Astrocyte (in vitro differentiated cells and primary cell): ENCODE results near the gene ASPRV1. TPM values are rescaled to one million over a fixed set of nuclear protein-coding genes. Genes with fewer than 3 reads are reported as not detected.

Source experiments
- DNase-seq: peaks from one replicate; pipeline ENCODE4 v3.0.0-alpha.2; 2010; ENCODE audit warnings: low read depth
- FAIRE-seq: peaks from 2 replicates; lab custom pipeline; 2011; peaks lifted over from hg19 to GRCh38; lab: Jason Lieb, UNC
- H2AFZ ChIP-seq: 2 replicates; pipeline ENCODE4 v1.6.0; 2012; ENCODE audit warnings: low read depth, low read length, inconsistent platforms
- H3K27ac ChIP-seq: 2 replicates; pipeline ENCODE4 v1.5.1; 2011; ENCODE audit warnings: low read depth, low read length, inconsistent platforms
- H3K27me3 ChIP-seq: 2 replicates; pipeline ENCODE4 v1.6.0; 2011; ENCODE audit warnings: low read length, inconsistent platforms; ENCODE audit not compliant: insufficient read depth
- H3K36me3 ChIP-seq: 2 replicates; pipeline ENCODE4 v1.5.1; 2011; ENCODE audit warnings: low read length, inconsistent platforms; ENCODE audit not compliant: insufficient read depth
- H3K4me1 ChIP-seq: 2 replicates; pipeline ENCODE4 v1.5.1; 2011; ENCODE audit warnings: low read length, inconsistent platforms; ENCODE audit not compliant: insufficient read depth
- H3K4me2 ChIP-seq: 2 replicates; pipeline ENCODE4 v1.6.0; 2012; ENCODE audit warnings: low read length, inconsistent platforms
- H3K4me3 ChIP-seq: 2 replicates; pipeline ENCODE4 v1.5.1; 2011; ENCODE audit warnings: low read depth, mild to moderate bottlenecking, low read length, inconsistent platforms; ENCODE audit not compliant: insufficient read depth
- H3K79me2 ChIP-seq: 2 replicates; pipeline ENCODE4 v1.6.0; 2012; ENCODE audit warnings: mild to moderate bottlenecking, low read length, inconsistent platforms; ENCODE audit not compliant: insufficient read depth
- H3K9ac ChIP-seq: 2 replicates; pipeline ENCODE4 v1.6.0; 2012; ENCODE audit warnings: mild to moderate bottlenecking, low read length, inconsistent platforms
- H3K9me3 ChIP-seq: 2 replicates; pipeline ENCODE4 v1.5.1; 2012; ENCODE audit warnings: low read depth, mild to moderate bottlenecking, low read length, inconsistent platforms; ENCODE audit not compliant: insufficient read depth
- H4K20me1 ChIP-seq: 2 replicates; pipeline ENCODE4 v1.6.0; 2012; ENCODE audit warnings: low read length, inconsistent platforms; ENCODE audit not compliant: insufficient read depth
- H3K27ac Mint-ChIP-seq: one replicate; pipeline ENCODE4 v1.8.0; 2021; ENCODE audit warnings: mild to moderate bottlenecking, mixed read lengths; ENCODE audit not compliant: unreplicated experiment
- H3K27me3 Mint-ChIP-seq: one replicate; pipeline ENCODE4 v1.8.0; 2021; ENCODE audit warnings: low read depth, mixed read lengths; ENCODE audit not compliant: unreplicated experiment
- H3K36me3 Mint-ChIP-seq: one replicate; pipeline ENCODE4 v1.8.0; 2021; ENCODE audit warnings: low read depth, mixed read lengths; ENCODE audit not compliant: unreplicated experiment
- H3K4me1 Mint-ChIP-seq: one replicate; pipeline ENCODE4 v1.8.0; 2021; ENCODE audit warnings: low read depth, mixed read lengths; ENCODE audit not compliant: unreplicated experiment
- H3K4me3 Mint-ChIP-seq: one replicate; pipeline ENCODE4 v1.8.0; 2021; ENCODE audit warnings: mild to moderate bottlenecking, moderate library complexity, mixed read lengths; ENCODE audit not compliant: unreplicated experiment
- H3K9me3 Mint-ChIP-seq: one replicate; pipeline ENCODE4 v1.8.0; 2021; ENCODE audit warnings: mild to moderate bottlenecking, mixed read lengths; ENCODE audit not compliant: unreplicated experiment
- EZH2 ChIP-seq: IDR thresholded peaks from 2 replicates; pipeline ENCODE4 v1.6.1; 2012; ENCODE audit warnings: mild to moderate bottlenecking, low read length, inconsistent platforms; ENCODE audit not compliant: insufficient read depth
- total RNA-seq: library from RNA; stranded (reverse); gene quantifications from 2 replicates; pipeline ENCODE4 v1.2.1, GENCODE V29; 2021
- TF ChIP-seq, protein P1 (sequence below): IDR thresholded peaks from 2 replicates; pipeline ENCODE4 v1.5.1; 2011; ENCODE audit warnings: low read depth, mild to moderate bottlenecking, inconsistent platforms, low read length, moderate library complexity; ENCODE audit not compliant: insufficient read depth

ASPRV1 gene
- total RNA-seq, 1 donor from 2014 or later, result 0.23 TPM

- Histone ChIP-seq H3K36me3 (no peaks in the 10 kb centered on the region), H3K27me3 (no peaks in the 10 kb centered on the region), H3K27ac (no peak overlapping the region), H3K4me2 (no peak overlapping the region), H4K20me1 (no peaks in the 10 kb centered on the region), H3K9me3 (no peaks in the 10 kb centered on the region), H3K4me1 (peaks cover 4% of the 10 kb centered on the region), H3K79me2 (no peaks in the 10 kb centered on the region), H2AFZ (no peak overlapping the region), H3K4me3 (no peak overlapping the region), H3K9ac (no peak overlapping the region)
- TF ChIP-seq, protein P1, sequence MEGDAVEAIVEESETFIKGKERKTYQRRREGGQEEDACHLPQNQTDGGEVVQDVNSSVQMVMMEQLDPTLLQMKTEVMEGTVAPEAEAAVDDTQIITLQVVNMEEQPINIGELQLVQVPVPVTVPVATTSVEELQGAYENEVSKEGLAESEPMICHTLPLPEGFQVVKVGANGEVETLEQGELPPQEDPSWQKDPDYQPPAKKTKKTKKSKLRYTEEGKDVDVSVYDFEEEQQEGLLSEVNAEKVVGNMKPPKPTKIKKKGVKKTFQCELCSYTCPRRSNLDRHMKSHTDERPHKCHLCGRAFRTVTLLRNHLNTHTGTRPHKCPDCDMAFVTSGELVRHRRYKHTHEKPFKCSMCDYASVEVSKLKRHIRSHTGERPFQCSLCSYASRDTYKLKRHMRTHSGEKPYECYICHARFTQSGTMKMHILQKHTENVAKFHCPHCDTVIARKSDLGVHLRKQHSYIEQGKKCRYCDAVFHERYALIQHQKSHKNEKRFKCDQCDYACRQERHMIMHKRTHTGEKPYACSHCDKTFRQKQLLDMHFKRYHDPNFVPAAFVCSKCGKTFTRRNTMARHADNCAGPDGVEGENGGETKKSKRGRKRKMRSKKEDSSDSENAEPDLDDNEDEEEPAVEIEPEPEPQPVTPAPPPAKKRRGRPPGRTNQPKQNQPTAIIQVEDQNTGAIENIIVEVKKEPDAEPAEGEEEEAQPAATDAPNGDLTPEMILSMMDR, result no peak
- TF ChIP-seq EZH2, result no peak
- no peak for FAIRE-seq
- peaks cover 7% of the 10 kb centered on the region for H3K36me3 Mint-ChIP-seq
- H3K27me3 Mint-ChIP-seq, result peaks cover 3% of the 10 kb centered on the region
- no peak overlapping the region for H3K4me3 Mint-ChIP-seq
- H3K4me1 Mint-ChIP-seq, result peaks cover 7% of the 10 kb centered on the region
- no peaks in the 10 kb centered on the region for H3K9me3 Mint-ChIP-seq
- H3K27ac Mint-ChIP-seq, result no peak overlapping the region
- no peak for DNase-seq
Measured at GRCh38 chr2:69992310-69993047, 31.0 kb upstream of the ASPRV1 start.

DNA sequence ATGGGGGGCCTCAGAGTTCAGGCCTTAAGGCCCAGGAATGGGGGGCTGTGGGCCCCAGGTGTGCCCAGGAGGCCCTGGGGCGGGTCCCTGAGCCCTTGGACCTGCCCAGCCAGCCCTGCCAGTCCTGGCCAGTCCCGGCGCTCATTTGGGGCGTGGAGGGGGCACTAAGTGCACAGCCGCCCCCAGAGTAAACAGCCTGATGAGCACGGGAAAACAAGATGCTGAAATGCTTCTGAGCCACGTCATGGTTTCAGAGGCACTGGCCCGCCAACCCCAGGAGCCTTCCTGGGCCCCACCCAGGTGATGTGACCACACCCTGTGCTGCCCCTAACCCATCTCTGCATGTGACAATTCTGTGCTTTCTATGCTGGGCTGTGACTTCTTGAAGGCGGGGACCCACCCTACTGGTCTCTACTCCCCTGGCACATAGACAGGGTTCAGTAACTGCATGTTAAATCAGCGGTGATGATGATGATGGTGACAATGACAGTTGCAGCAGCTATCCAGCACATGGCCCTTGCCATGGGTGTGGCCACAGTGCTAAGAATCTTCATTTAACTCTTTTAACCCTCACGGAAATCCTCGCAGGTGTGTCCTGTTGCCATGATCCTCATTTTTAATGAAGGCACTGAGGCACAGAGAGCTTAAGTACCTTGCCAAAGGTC, 28.1 kb upstream of the ASPRV1 start:
- FAIRE-seq, result no peak
- H3K27ac Mint-ChIP-seq, result no peak overlapping the region
- no peak for DNase-seq
- Histone ChIP-seq H4K20me1 (no peaks in the 10 kb centered on the region), H3K9ac (no peak overlapping the region), H3K4me1 (no peaks in the 10 kb centered on the region), H3K9me3 (no peaks in the 10 kb centered on the region), H2AFZ (no peak overlapping the region), H3K79me2 (no peaks in the 10 kb centered on the region), H3K4me2 (no peak overlapping the region), H3K4me3 (no peak overlapping the region), H3K36me3 (no peaks in the 10 kb centered on the region), H3K27me3 (no peaks in the 10 kb centered on the region), H3K27ac (no peak overlapping the region)
- TF ChIP-seq, protein P1, result no peak
- TF ChIP-seq EZH2, result no peak
- no peak overlapping the region for H3K4me3 Mint-ChIP-seq
- peaks cover 5% of the 10 kb centered on the region for H3K9me3 Mint-ChIP-seq
- peaks cover 4% of the 10 kb centered on the region for H3K36me3 Mint-ChIP-seq
- H3K27me3 Mint-ChIP-seq, result peaks cover 3% of the 10 kb centered on the region
- no peaks in the 10 kb centered on the region for H3K4me1 Mint-ChIP-seq

- peaks cover under 1% of the 10 kb centered on the region for H3K36me3 Mint-ChIP-seq
- no peaks in the 10 kb centered on the region for H3K27me3 ChIP-seq
- no peak overlapping the region for H2AFZ ChIP-seq
- H3K79me2 ChIP-seq, result no peaks in the 10 kb centered on the region
- no peak overlapping the region for H3K27ac ChIP-seq
- no peak overlapping the region for H3K4me3 ChIP-seq
- DNase-seq (no peak), FAIRE-seq (no peak)
- H3K4me2 ChIP-seq, result no peak overlapping the region
- H3K27me3 Mint-ChIP-seq, result peaks cover 3% of the 10 kb centered on the region
- H3K4me3 Mint-ChIP-seq, result no peak overlapping the region
- no peak for TF ChIP-seq EZH2
- TF ChIP-seq, protein P1, result no peak
- H3K9me3 ChIP-seq, result no peaks in the 10 kb centered on the region
- H3K27ac Mint-ChIP-seq, result no peak overlapping the region
- no peaks in the 10 kb centered on the region for H3K4me1 ChIP-seq
- H3K9me3 Mint-ChIP-seq, result peaks cover 5% of the 10 kb centered on the region
- no peaks in the 10 kb centered on the region for H4K20me1 ChIP-seq
- H3K9ac ChIP-seq, result no peak overlapping the region
- H3K4me1 Mint-ChIP-seq, result no peaks in the 10 kb centered on the region
- H3K36me3 ChIP-seq, result no peaks in the 10 kb centered on the region
Measured at GRCh38 chr2:69989009-69989408, 27.6 kb upstream of the ASPRV1 start.
